T-helper 2 cell treated with Interferon-gamma antibody and Interleukin-4, amounts not matched to agents 100 ng/mL and 5 ng/mL, for 36 hours (primary cell): ENCODE measurements around the gene SESN3. TPM values are rescaled to one million over a fixed set of nuclear protein-coding genes. Genes with fewer than 3 reads are reported as not detected.
"Not testable (repeated sequence)": the region's sequence is repeated elsewhere in the genome, so short reads cannot be mapped to it uniquely, and the experiment has no call there.

Source experiments
- intact Hi-C: fragments of 100-400 bp; cut with micrococcal nuclease; formaldehyde crosslinking; loops from one replicate; pipeline ENCODE4 v1.15.1; 2023
- total RNA-seq: library from RNA; stranded (reverse); gene quantifications from 2 replicates; pipeline ENCODE4 v1.2.3, GENCODE V29; 2022

SESN3 gene
- total RNA-seq, 1 donor from 2014 or later, result 28.0 TPM

DNA sequence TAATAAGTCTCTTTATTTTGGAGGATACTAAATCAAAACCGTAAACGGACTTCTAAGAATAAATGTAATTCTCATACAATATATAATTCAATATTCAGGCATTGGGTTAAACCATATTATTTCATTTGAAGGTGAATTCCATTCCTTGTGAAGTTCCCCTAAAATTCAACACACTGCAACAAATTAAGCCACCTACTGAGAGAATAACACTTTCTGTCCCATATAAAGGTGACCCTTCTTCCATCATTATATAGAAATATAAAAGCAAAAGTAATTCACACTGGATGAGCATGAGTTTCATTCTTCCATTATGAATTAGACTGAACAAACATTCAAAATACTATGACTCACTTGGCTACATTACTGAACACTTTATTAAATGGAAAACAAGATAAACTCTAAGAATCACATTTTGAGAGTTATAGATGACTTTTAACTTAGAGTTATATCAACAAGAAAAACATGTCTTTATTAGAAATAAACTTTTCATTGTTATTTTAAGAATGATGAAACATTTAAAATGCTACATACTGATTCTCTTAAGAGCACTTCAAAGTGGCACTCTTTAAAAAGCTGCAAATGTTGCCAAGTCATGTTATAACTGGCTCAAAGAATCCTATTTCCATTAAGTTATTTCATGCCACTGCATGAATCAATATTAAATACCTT lies 2.8 kb downstream of the SESN3 start:
- intact Hi-C loops, result no loop called here

DNA sequence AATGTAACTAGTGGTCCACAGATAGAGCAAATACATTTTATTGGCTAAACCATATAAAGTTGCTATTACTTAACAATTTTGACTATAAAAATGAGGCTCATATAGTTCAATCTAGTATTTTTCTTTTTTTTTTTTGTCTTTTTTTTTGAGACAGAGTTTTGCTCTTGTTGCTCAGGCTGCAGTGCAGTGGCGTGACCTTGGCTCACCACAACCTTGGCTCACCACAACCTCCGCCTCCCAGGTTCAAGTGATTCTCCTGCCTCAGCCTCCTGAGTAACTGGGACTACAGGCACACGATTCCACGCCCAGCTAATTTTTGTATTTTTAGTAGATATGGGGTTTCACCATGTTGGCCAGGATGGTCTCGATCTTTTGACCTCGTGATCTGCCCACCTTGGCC lies 3.9 kb downstream of the SESN3 start:
- intact Hi-C loops, result not testable (repeated sequence)

DNA sequence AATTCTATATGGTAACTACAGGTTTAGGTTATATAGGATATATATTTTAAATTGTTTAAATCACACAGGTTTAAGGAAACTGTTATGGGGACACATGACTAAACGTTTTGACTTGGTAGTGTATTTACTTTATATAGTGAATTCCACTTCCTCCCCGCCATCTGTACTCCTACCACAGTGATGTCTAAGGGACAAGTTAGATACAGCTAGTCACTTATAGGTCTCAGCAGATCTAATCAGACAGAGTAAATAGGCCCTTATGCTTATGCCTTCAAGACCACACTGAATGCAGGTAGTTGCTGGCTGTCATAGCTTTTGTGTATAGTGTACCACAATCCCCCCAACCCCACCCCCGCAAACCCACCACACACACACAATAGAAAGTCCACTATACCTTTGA lies 8.2 kb downstream of the SESN3 start:
- intact Hi-C loops, result no loop called here

DNA sequence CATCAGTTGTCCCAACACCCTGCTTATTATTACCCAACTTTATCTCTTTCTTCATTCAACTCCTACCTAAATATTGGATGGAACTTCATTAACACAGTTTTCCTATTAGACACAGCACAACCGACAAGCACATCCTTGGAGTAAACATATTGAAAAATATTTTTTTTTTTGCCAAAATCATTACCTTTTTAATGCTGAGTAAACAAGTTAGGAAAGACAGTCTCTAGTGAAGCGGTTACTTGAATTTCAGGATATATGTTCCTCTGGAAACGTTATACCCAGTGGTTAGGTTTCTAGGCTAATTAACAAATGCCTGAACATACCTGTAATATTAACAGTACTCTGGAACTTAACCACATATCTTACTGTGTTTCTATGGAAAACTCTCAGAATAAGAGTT lies 11.4 kb downstream of the SESN3 start:
- intact Hi-C loops, result no loop called here

GRCh38 chr11:95218149-95218548 lies 12.9 kb downstream of the SESN3 start:
- intact Hi-C loops, result no loop called here

GRCh38 chr11:95212609-95213008 lies 18.4 kb downstream of the SESN3 start:
- intact Hi-C loops, result no loop called here

GRCh38 chr11:95209535-95209934 lies 21.5 kb downstream of the SESN3 start:
- intact Hi-C loops, result not testable (repeated sequence)

DNA sequence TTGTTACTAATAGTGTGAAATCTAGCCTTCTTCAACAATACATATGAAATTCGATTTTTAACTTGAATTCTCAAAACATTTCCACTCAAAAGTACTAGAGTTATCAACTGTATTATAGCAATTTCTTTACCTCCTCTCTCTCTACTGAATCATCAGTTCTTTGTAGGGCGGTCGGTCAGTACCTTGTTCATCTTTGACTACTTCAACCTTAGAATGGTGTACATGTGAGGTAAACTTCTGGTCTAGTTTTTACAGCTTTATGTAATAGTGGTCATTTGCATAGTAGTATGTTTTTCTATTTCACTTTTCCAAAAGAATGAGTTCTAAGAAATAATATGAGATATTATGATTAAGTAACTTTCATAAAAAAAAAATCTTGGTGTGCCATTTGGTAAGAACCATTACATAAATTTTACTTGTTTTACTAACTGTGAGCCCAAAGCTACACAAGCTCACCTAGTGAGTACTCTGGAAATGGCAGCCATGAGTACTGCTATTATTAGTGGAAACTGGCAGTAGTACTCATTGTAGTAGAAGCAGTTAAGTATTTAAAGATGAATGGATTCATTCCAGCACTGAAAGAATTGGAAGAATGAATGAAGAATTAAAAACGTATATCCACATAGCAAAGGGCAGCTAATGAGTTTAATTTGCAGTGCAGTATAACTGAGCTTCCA lies 30.1 kb downstream of the SESN3 start:
- intact Hi-C loops, result no loop called here

DNA sequence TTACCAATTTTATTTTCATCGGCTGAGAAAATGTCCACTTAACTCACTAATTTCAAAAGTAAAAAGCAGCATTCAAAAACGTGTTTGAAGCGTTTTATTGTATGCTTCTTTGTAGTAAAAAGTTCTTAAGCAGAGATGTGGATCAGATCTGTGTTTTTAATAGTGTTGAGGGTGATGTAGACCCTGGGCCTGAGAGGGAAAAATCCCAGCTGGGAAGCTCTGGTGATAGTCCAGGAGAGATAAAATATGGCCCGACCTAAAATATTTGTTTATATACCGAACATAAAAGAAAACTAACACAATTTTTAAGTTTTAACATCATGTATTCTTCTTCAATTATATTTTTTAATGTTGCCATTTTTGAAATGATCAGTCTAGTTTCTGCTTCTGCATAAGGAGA lies 35.2 kb downstream of the SESN3 start:
- intact Hi-C loops, result no loop called here

- intact Hi-C loops, result no loop called here
Observed at GRCh38 chr11:95193541-95193940, 37.5 kb downstream of the SESN3 start.

DNA sequence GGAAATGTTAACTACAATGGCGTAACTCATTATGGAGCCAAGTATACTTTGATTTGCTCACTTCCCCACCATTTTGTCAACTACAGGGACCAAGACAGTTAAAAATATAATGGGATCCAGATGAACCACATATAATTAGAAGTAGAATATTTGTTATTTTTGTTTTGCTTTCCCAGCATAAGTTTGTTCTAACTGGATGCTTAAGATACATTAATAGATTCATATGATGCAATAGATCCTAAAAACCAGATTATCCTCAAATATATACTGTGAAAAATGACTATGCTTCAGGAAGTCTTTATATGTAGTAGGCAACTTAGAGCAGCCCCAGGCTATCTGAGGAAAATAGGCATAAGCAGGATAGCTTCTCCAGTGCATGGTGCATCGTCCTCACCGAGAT lies 38.3 kb downstream of the SESN3 start:
- intact Hi-C loops, result no loop called here

DNA sequence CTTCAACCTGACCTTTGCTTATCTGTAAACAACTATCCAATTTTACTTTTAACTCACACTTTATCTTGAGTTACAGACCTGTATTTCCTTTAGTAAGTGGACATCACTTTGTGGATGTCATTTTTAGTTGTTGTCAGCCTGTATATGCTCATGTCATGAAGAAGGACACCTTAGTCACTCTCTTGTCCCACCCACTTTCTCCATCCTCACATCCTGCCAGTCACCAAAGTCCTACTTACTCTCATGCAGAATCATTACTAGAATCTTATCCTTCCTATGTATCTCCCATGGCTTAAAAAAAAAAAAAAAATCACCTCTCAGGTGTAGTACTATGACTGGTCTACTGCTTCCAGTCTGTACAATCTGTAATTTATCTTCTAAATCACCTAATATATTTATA lies 43.3 kb downstream of the SESN3 start:
- intact Hi-C loops, result no loop called here

DNA sequence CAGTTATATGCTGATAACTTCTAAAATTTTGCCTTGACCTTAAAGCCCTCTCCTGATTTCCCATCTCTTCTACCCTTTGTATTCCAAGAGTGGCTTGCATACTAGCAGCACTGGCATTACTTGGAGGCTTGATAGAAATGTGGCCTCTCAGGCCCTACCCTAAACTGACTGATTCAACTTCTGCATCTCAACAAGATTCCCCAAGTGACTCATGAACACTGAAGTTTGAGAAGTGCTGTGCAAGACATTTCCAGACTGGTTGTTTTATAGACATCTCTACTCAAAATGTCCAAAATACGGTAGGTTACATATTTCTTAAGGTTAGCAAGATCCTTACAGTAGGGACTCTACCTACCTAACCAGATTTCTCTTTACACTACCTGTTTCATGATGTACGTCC lies 48.6 kb downstream of the SESN3 start:
- intact Hi-C loops, result no loop called here

DNA sequence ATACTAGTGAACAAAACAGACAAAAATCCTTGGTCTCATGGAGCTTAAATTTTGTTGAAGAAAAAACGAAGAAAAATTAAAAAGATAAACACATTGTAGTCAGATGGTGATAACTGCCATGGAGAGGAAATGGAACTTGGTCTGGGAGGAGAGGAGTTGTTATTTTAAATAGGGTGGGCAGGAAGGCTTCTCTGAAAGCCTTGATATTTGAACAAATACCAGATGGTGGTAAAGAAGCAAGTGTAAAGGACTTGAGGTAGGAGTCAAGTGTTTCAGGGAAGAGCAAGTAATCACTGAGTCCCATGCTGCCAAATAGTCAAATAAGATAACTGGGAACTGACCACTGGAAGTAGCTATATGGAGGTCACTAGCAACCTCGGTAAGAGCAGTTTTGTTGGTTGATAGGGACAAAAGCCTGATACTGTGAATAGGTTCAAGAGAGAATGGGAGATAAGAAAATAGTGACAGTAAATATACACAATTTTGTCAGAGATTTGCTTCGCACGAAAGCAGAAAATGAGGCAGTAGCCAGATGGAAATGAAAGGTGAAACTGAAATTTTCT lies 55.1 kb downstream of the SESN3 start:
- intact Hi-C loops, result no loop called here

GRCh38 chr11:95170294-95170693 lies 60.7 kb downstream of the SESN3 start:
- intact Hi-C loops, result no loop called here

DNA sequence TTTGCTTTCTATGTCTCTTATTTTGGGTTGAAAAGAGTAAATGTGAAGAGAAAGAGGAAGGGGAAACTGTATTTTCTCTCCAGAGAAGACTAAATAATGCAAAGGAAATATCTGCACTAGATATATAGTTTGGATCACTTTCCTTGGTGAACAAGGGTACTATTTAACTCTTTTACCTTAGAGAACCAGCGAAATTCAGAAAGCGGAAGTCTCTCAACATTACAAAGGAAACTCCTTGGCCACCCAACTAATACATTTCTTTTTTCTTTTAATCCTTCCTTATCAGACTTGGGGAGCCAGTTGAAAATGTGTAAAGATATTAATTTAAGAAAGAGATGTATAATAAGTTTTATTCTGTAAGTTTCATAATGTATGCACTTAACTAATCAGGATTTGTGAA lies 64.2 kb downstream of the SESN3 start:
- intact Hi-C loops, result no loop called here

GRCh38 chr11:95165638-95166037 lies 65.4 kb downstream of the SESN3 start:
- intact Hi-C loops, result no loop called here

- intact Hi-C loops, result no loop called here
Observed at GRCh38 chr11:95163106-95163505, 67.9 kb downstream of the SESN3 start.

- intact Hi-C loops, result no loop called here
Observed at GRCh38 chr11:95161248-95161647, 69.8 kb downstream of the SESN3 start.

GRCh38 chr11:95157824-95158223 lies 73.2 kb downstream of the SESN3 start:
- intact Hi-C loops, result loop anchor here (10.0 kb wide), 2 partner anchors 177 to 347 kb away; no protein-coding TSS in a partner anchor

DNA sequence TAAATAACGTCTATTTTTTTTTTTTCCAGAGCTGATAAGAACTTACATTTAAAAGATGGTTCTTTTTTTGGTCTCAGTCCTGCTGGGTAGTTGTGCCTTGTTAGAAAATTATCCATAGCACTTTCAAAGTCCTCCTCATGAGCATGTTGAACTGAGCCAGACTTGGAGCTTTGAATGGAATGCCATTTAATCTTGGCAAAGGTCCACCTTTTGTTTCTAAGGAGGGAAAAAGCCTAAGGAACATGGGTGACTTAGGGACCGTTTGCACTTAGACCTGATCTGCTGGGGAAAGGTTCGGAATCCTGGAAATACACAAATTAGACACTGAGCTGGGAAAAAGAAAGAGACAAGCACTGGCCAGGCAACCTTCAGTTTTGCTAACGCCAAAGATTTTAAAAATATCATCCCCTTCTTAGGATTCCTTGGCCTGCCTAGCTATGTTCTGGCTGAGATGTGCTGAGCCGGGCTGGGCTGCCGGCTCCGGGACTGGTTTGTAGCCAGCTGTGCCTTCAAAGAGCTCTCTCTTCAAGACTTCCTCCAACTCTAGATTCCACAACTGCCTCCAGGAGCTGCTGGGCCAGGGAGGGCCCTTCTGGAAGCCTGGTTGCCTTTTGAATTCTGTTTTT lies 74.0 kb downstream of the SESN3 start:
- intact Hi-C loops, result loop anchor here (10.0 kb wide), 2 partner anchors 178 to 348 kb away; no protein-coding TSS in a partner anchor

DNA sequence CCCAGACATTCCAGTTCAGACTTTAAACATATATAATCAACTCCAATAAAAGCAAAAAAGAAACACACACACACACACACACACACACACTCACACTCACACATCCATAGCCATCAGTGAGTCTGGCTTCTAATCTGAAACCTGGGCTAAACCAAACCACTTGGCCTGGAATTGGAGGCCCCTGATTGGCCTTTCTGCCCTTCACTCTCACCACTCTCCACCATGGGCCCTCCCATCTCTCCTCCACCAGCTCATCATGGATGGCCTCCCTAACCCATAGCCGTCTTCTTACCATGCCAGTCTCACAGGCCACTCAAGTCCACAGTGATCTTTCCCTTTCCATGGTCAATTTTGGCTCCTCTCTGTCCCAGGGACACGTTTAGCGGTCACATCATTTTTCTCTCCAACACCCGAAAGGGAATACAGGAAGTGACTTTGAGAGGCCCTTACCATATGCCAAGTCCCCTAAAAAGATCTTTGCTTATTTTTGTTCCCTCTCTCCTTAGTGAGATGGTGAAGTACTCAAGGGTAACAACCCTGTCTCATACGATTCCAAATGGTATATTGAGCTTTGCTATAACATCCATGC lies 74.8 kb downstream of the SESN3 start:
- intact Hi-C loops, result loop anchor here (10.0 kb wide), 2 partner anchors 179 to 349 kb away; no protein-coding TSS in a partner anchor
